Calu3 (cell line): ENCODE data around the gene SPNS1. TPM values are rescaled to one million over a fixed set of nuclear protein-coding genes. Genes with fewer than 3 reads are reported as not detected.

Experiments
- BruUV-seq: library from RNA; stranded (reverse); fragments of 400-500 nt; replicated peaks from 2 replicates; lab custom pipeline; 2021; lab: Mats Ljungman, UMichigan
- CTCF ChIA-PET: fragments of 300-600 bp; sonication (Branson Sonifier 250); formaldehyde crosslinking; loops from one replicate; lab custom pipeline; 2022; ENCODE audit warnings: antibody characterized with exemption; lab: Charles Lee
- DNase-seq: peaks from one replicate; pipeline ENCODE4 v3.0.0; 2022
- H3K27ac Mint-ChIP-seq: one replicate; pipeline ENCODE4 v1.8.0; 2022; ENCODE audit warnings: mixed read lengths; ENCODE audit not compliant: unreplicated experiment
- H3K27me3 Mint-ChIP-seq: one replicate; pipeline ENCODE4 v1.8.0; 2022; ENCODE audit warnings: mixed read lengths; ENCODE audit not compliant: unreplicated experiment
- H3K36me3 Mint-ChIP-seq: one replicate; pipeline ENCODE4 v1.8.0; 2022; ENCODE audit warnings: mild to moderate bottlenecking, moderate library complexity, mixed read lengths; ENCODE audit not compliant: insufficient read depth, unreplicated experiment
- H3K4me1 Mint-ChIP-seq: one replicate; pipeline ENCODE4 v1.8.0; 2022; ENCODE audit warnings: mild to moderate bottlenecking, low read depth, mixed read lengths; ENCODE audit not compliant: unreplicated experiment
- H3K4me3 Mint-ChIP-seq: one replicate; pipeline ENCODE4 v1.8.0; 2022; ENCODE audit warnings: mild to moderate bottlenecking, low read depth, moderate library complexity, mixed read lengths; ENCODE audit not compliant: unreplicated experiment
- H3K9me3 Mint-ChIP-seq: one replicate; pipeline ENCODE4 v1.8.0; 2022; ENCODE audit warnings: low read depth, mixed read lengths; ENCODE audit not compliant: unreplicated experiment
- CTCF ChIP-seq: fragments of 200-600 bp; IDR thresholded peaks from one replicate; pipeline ENCODE4 v1.8.0; 2022; ENCODE audit warnings: antibody characterized with exemption; ENCODE audit not compliant: unreplicated experiment
- intact Hi-C: fragments of 100-400 bp; cut with micrococcal nuclease; formaldehyde crosslinking; loops from one replicate; pipeline ENCODE4 v1.10.0; 2022; ENCODE audit not compliant: unreplicated experiment
- total RNA-seq: library from RNA; stranded (reverse); gene quantifications from 2 replicates; pipeline ENCODE4 v1.2.3, GENCODE V29; 2022

Gene SPNS1
- total RNA-seq, 1 experiment from 2014 or later, result 44.8 TPM

- no TSS peak for BruUV-seq
- no peak overlapping the region for H3K27ac Mint-ChIP-seq
- no peaks in the 10 kb centered on the region for H3K9me3 Mint-ChIP-seq
- H3K4me1 Mint-ChIP-seq, result peaks cover 6% of the 10 kb centered on the region
- peaks cover 14% of the 10 kb centered on the region for H3K36me3 Mint-ChIP-seq
- DNase-seq, result no peak
- no peaks in the 10 kb centered on the region for H3K27me3 Mint-ChIP-seq
- TF ChIP-seq CTCF, result no peak
- CTCF ChIA-PET, result no interaction called here
- intact Hi-C loops, result no loop called here
- H3K4me3 Mint-ChIP-seq, result no peak overlapping the region
These were observed 6.4 kb downstream of the SPNS1 start for GRCh38 chr16:28980929-28981328.

- BruUV-seq, result no TSS peak
- H3K36me3 Mint-ChIP-seq, result peaks cover 11% of the 10 kb centered on the region
- DNase-seq, result peak; percentile 34
- TF ChIP-seq CTCF, result no peak
- no peak overlapping the region for H3K4me3 Mint-ChIP-seq
- no peaks in the 10 kb centered on the region for H3K4me1 Mint-ChIP-seq
- CTCF ChIA-PET, result no interaction called here
- no peaks in the 10 kb centered on the region for H3K27me3 Mint-ChIP-seq
- H3K9me3 Mint-ChIP-seq, result no peaks in the 10 kb centered on the region
- intact Hi-C loops, result no loop called here
- no peak overlapping the region for H3K27ac Mint-ChIP-seq
These were observed 6.9 kb downstream of the SPNS1 start for GRCh38 chr16:28981517-28981916.

- no peak for DNase-seq
- Mint-ChIP-seq H3K36me3 (peaks cover 15% of the 10 kb centered on the region), H3K27me3 (no peaks in the 10 kb centered on the region), H3K4me1 (no peaks in the 10 kb centered on the region), H3K27ac (no peak overlapping the region), H3K9me3 (peaks cover 4% of the 10 kb centered on the region), H3K4me3 (no peak overlapping the region)
- intact Hi-C loops, result no loop called here
- CTCF ChIA-PET, result no interaction called here
- no TSS peak for BruUV-seq
- no peak for TF ChIP-seq CTCF
These were observed 7.8 kb downstream of the SPNS1 start for GRCh38 chr16:28982418-28982817.

GRCh38 chr16:28982949-28983348, 8.4 kb downstream of the SPNS1 start:
- CTCF ChIA-PET, result interaction anchor here (1.2 kb wide), 1 partner anchor 9 kb away, joined by 3 read pairs; no protein-coding TSS in a partner anchor
- peaks cover 18% of the 10 kb centered on the region for H3K36me3 Mint-ChIP-seq
- no TSS peak for BruUV-seq
- no peaks in the 10 kb centered on the region for H3K4me1 Mint-ChIP-seq
- peaks cover 6% of the 10 kb centered on the region for H3K9me3 Mint-ChIP-seq
- H3K4me3 Mint-ChIP-seq, result no peak overlapping the region
- no peaks in the 10 kb centered on the region for H3K27me3 Mint-ChIP-seq
- H3K27ac Mint-ChIP-seq, result no peak overlapping the region
- DNase-seq, result no peak
- no peak for TF ChIP-seq CTCF
- intact Hi-C loops, result no loop called here
